IMR-90 (cell line): ENCODE measurements around the gene DDX27. TPM values are rescaled to one million over a fixed set of nuclear protein-coding genes. Genes with fewer than 3 reads are reported as not detected.

ENCODE experiments used
- ATAC-seq: fragments of 200-7000 bp; cut with Tn5 transposase; 2 replicates; pipeline ENCODE4 v1.9.1; 2020; ENCODE audit warnings: low read depth, mild to moderate bottlenecking, moderate library complexity
- BruUV-seq: library from RNA; stranded (reverse); fragments of 400-500 nt; replicated peaks from 2 replicates; lab custom pipeline; 2021; lab: Mats Ljungman, UMichigan
- CTCF ChIA-PET: fragments of 300-600 bp; formaldehyde crosslinking; extraction: SDS; loops from one replicate; lab custom pipeline; 2021; ENCODE audit warnings: antibody characterized with exemption; lab: Yijun Ruan, JAX
- POLR2A ChIA-PET: fragments of 300-600 bp; sonication (Branson Sonifier 250); formaldehyde crosslinking; loops from one replicate; lab custom pipeline; 2022; ENCODE audit warnings: antibody characterized with exemption; ENCODE audit not compliant: unreplicated experiment; lab: Charles Lee
- DNase-seq: peaks from one replicate; pipeline ENCODE4 v3.0.0; 2013
- H2AFZ ChIP-seq: replicated peaks from 2 replicates; pipeline ENCODE3; 2013; ENCODE audit warnings: low read length, mild to moderate bottlenecking; ENCODE audit not compliant: poor library complexity
- H2AK5ac ChIP-seq: 2 replicates; pipeline ENCODE4 v1.6.1; 2013; ENCODE audit warnings: low read depth, low read length, inconsistent platforms
- H2AK9ac ChIP-seq: replicated peaks from 2 replicates; pipeline ENCODE3; 2013; ENCODE audit warnings: mild to moderate bottlenecking, low read depth, low read length, moderate library complexity; ENCODE audit not compliant: poor library complexity
- H2BK120ac ChIP-seq: 2 replicates; pipeline ENCODE4 v1.6.1; 2013; ENCODE audit warnings: low read depth, low read length, inconsistent platforms
- H2BK15ac ChIP-seq: 3 replicates; pipeline ENCODE4 v1.6.1; 2013; ENCODE audit warnings: low read depth, low read length, inconsistent platforms
- H2BK20ac ChIP-seq: 2 replicates; pipeline ENCODE4 v1.6.1; 2013; ENCODE audit warnings: low read depth, mild to moderate bottlenecking, inconsistent platforms, low read length, moderate library complexity
- H2BK5ac ChIP-seq: 2 replicates; pipeline ENCODE4 v1.6.1; 2013; ENCODE audit warnings: mild to moderate bottlenecking, low read depth, low read length, inconsistent platforms; ENCODE audit not compliant: poor library complexity, severe bottlenecking
- H3K14ac ChIP-seq: replicated peaks from 2 replicates; pipeline ENCODE4 v1.6.1; 2013; ENCODE audit warnings: low read depth, low read length, inconsistent platforms
- H3K18ac ChIP-seq: 2 replicates; pipeline ENCODE4 v1.6.1; 2013; ENCODE audit warnings: low read depth, low read length, control low read depth
- H3K23ac ChIP-seq: 2 replicates; pipeline ENCODE4 v1.6.1; 2013; ENCODE audit warnings: low read depth, low read length, inconsistent platforms
- H3K27ac ChIP-seq: 2 replicates; pipeline ENCODE4 v1.5.1; 2013; ENCODE audit warnings: mild to moderate bottlenecking, control low read depth, low read length; ENCODE audit not compliant: insufficient read depth
- H3K27me3 ChIP-seq: 2 replicates; pipeline ENCODE4 v1.6.1; 2013; ENCODE audit warnings: low read length; ENCODE audit not compliant: control insufficient read depth, insufficient read depth
- H3K36me3 ChIP-seq: 2 replicates; pipeline ENCODE4 v1.6.1; 2013; ENCODE audit warnings: low read length, mixed read lengths; ENCODE audit not compliant: control insufficient read depth, insufficient read depth
- H3K4ac ChIP-seq: 2 replicates; pipeline ENCODE4 v1.6.1; 2013; ENCODE audit warnings: low read depth, low read length, inconsistent platforms
- H3K4me1 ChIP-seq: 2 replicates; pipeline ENCODE4 v1.6.1; 2013; ENCODE audit warnings: low read length, mixed read lengths; ENCODE audit not compliant: control insufficient read depth, insufficient read depth
- H3K4me2 ChIP-seq: 2 replicates; pipeline ENCODE4 v1.6.1; 2013; ENCODE audit warnings: low read depth, mild to moderate bottlenecking, control low read depth, low read length, moderate library complexity
- H3K4me3 ChIP-seq: 2 replicates; pipeline ENCODE4 v1.5.1; 2013; ENCODE audit warnings: low read depth, mild to moderate bottlenecking, control low read depth, low read length, moderate library complexity; ENCODE audit not compliant: insufficient read depth
- H3K56ac ChIP-seq: 2 replicates; pipeline ENCODE4 v1.6.1; 2013; ENCODE audit warnings: low read length, inconsistent platforms; ENCODE audit not compliant: insufficient read depth; ENCODE audit errors: extremely low read depth
- H3K79me1 ChIP-seq, 2 experiments: 2 replicates each; pipeline ENCODE4 v1.6.1; 2013; ENCODE audit warnings: low read length in 2 of 2, inconsistent platforms in 1 of 2, low read depth in 1 of 2
- H3K9ac ChIP-seq: 2 replicates; pipeline ENCODE4 v1.6.1; 2013; ENCODE audit warnings: low read depth, low read length, control low read depth
- H3K9me1 ChIP-seq: 2 replicates; pipeline ENCODE4 v1.6.1; 2013; ENCODE audit warnings: low read length, inconsistent platforms; ENCODE audit not compliant: insufficient read depth
- H3K9me3 ChIP-seq: 2 replicates; pipeline ENCODE4 v1.6.1; 2013; ENCODE audit warnings: low read length; ENCODE audit not compliant: control insufficient read depth, insufficient read depth
- H4K20me1 ChIP-seq: 2 replicates; pipeline ENCODE4 v1.6.1; 2013; ENCODE audit warnings: low read length, inconsistent platforms; ENCODE audit not compliant: insufficient read depth
- H4K5ac ChIP-seq: 2 replicates; pipeline ENCODE4 v1.6.1; 2013; ENCODE audit warnings: mild to moderate bottlenecking, low read depth, low read length, control low read depth
- H4K8ac ChIP-seq, 2 experiments: 2 replicates each; pipeline ENCODE4 v1.6.1; 2013; ENCODE audit warnings: low read depth in 2 of 2, low read length in 2 of 2, control low read depth in 1 of 2, inconsistent platforms in 1 of 2
- H4K91ac ChIP-seq: 2 replicates; pipeline ENCODE4 v1.6.1; 2013; ENCODE audit warnings: low read depth, low read length, inconsistent platforms; ENCODE audit not compliant: insufficient read depth
- CHD1 ChIP-seq: IDR thresholded peaks from 2 replicates; pipeline ENCODE4 v1.6.1; 2012; ENCODE audit warnings: low read depth, low read length, improper control_type of control experiment
- ELK1 ChIP-seq: fragments of 150-350 bp; IDR thresholded peaks from 2 replicates; pipeline ENCODE4 v1.6.1; 2016; ENCODE audit warnings: low read depth, mild to moderate bottlenecking, low read length, moderate library complexity, borderline replicate concordance
- MXI1 ChIP-seq: IDR thresholded peaks from 2 replicates; pipeline ENCODE4 v1.6.1; 2012; ENCODE audit warnings: low read depth, mild to moderate bottlenecking, low read length, moderate library complexity, borderline replicate concordance
- NFE2L2 ChIP-seq: fragments of 150-350 bp; IDR thresholded peaks from 2 replicates; pipeline ENCODE4 v1.6.1; 2016; ENCODE audit warnings: low read depth, mild to moderate bottlenecking, low read length
- POLR2A ChIP-seq: IDR thresholded peaks from 2 replicates; pipeline ENCODE4 v1.6.1; 2012; ENCODE audit warnings: mild to moderate bottlenecking, low read depth, low read length
- RAD21 ChIP-seq: IDR thresholded peaks from 2 replicates; pipeline ENCODE4 v1.6.1; 2012; ENCODE audit warnings: low read length, improper control_type of control experiment
- RFX5 ChIP-seq: IDR thresholded peaks from 2 replicates; pipeline ENCODE4 v1.8.0; 2012; ENCODE audit warnings: low read depth, mild to moderate bottlenecking, low read length, moderate library complexity
- USF2 ChIP-seq: fragments of 150-350 bp; IDR thresholded peaks from 2 replicates; pipeline ENCODE4 v1.6.1; 2017; ENCODE audit warnings: mild to moderate bottlenecking, antibody characterized with exemption, low read length, low read depth
- WGBS, 2 experiments: methylation state at CpG; one replicate each; pipeline versions ENCODE4 v1.1.5 to v1.1.7; 2013; ENCODE audit warnings: missing lambda C conversion rate in 2 of 2; ENCODE audit not compliant: insufficient read length in 1 of 2; ENCODE audit errors: extremely low coverage in 2 of 2; 5-methylcytosine and 5-hydroxymethylcytosine counted together
- dilution Hi-C: fragments of 300-500 bp; cut with HindIII; formaldehyde crosslinking; loops from one replicate; pipeline ENCODE4 v1.14.3; 2018; ENCODE audit warnings: low sequenced_read_pairs; ENCODE audit not compliant: unreplicated experiment
- in situ Hi-C: fragments of 300-500 bp; cut with MboI; formaldehyde crosslinking; loops from 3 replicates; pipeline ENCODE4 v1.14.3; 2019; ENCODE audit warnings: low sequenced_read_pairs, inconsistent platforms, mixed read lengths
- intact Hi-C: fragments of 100-400 bp; cut with micrococcal nuclease; formaldehyde crosslinking; loops from 2 replicates; pipeline ENCODE4 v1.10.0; 2022
- polyA plus RNA-seq, 3 experiments: library from polyadenylated mRNA; depleted of rRNA; stranded (reverse); fragments of >200 nt; gene quantifications; 2 replicates each; pipeline ENCODE4 v1.2.3, GENCODE V29; 2012; ENCODE audit warnings: low replicate concordance in 1 of 3
- total RNA-seq: library from RNA; depleted of rRNA; stranded (reverse); fragments of >200 nt; gene quantifications from 2 replicates; pipeline ENCODE4 v1.2.3, GENCODE V29; 2012

DDX27 gene
- total and polyA plus RNA-seq, 2 of the 4 experiments (the other 2 are of a cell fraction) = 33.2 to 36.7 TPM

- no peak overlapping the region for H3K4ac ChIP-seq
- H4K8ac ChIP-seq = no peak overlapping the region
- ChIA-PET CTCF (no interaction called here), POLR2A (no interaction called here)
- H3K79me1 ChIP-seq = peaks cover 44 to 88% of the 10 kb centered on the region in 2 experiments
- H3K23ac ChIP-seq = no peak overlapping the region
- no peaks in the 10 kb centered on the region for H3K27me3 ChIP-seq
- no peak overlapping the region for H4K5ac ChIP-seq
- H3K18ac ChIP-seq = no peak overlapping the region
- H3K4me3 ChIP-seq = no peak overlapping the region
- no peak overlapping the region for H2BK120ac ChIP-seq
- H3K4me2 ChIP-seq = no peak overlapping the region
- no peak for TF ChIP-seq USF2
- TF ChIP-seq RFX5 = no peak
- TF ChIP-seq RAD21 = no peak
- TF ChIP-seq MXI1 = no peak
- TF ChIP-seq POLR2A = no peak; the same call in 1 of the 2 replicates
- no peak for TF ChIP-seq CHD1
- no peak for TF ChIP-seq ELK1
- TF ChIP-seq NFE2L2 = no peak
- BruUV-seq = no TSS peak
- no peak overlapping the region for H4K91ac ChIP-seq
- H3K27ac ChIP-seq = no peak overlapping the region
- H2AFZ ChIP-seq = no peak overlapping the region
- no peak overlapping the region for H2BK20ac ChIP-seq
- H3K9me3 ChIP-seq = peaks cover 27% of the 10 kb centered on the region
- H2AK5ac ChIP-seq = no peak overlapping the region
- dilution Hi-C loops = no loop called here
- H3K14ac ChIP-seq = no peak overlapping the region
- H2BK15ac ChIP-seq = no peak overlapping the region
- H4K20me1 ChIP-seq = peaks cover 100% of the 10 kb centered on the region
- no peak overlapping the region for H3K9ac ChIP-seq
- peaks cover 11% of the 10 kb centered on the region for H3K4me1 ChIP-seq
- peaks cover 11% of the 10 kb centered on the region for H3K9me1 ChIP-seq
- intact Hi-C loops = no loop called here
- no peak for ATAC-seq
- in situ Hi-C loops = no loop called here
- no CpG with 5 or more reads among the region's 1 CpG for WGBS, 2 experiments
- no peak for DNase-seq
- peaks cover 95% of the 10 kb centered on the region for H3K36me3 ChIP-seq
- H3K56ac ChIP-seq = no peak overlapping the region
- H2AK9ac ChIP-seq = no peak overlapping the region
- H2BK5ac ChIP-seq = no peak overlapping the region
Observed at GRCh38 chr20:49285233-49285668, 66.0 kb downstream of the DDX27 start.
